Fibroblast of the conjunctiva (primary cell): ENCODE data around the gene SRP68.

Source experiments
- DNase-seq: peaks from one replicate; pipeline ENCODE4 v3.0.0-alpha.2; 2010; ENCODE audit warnings: low read depth

SRP68 gene

DNA sequence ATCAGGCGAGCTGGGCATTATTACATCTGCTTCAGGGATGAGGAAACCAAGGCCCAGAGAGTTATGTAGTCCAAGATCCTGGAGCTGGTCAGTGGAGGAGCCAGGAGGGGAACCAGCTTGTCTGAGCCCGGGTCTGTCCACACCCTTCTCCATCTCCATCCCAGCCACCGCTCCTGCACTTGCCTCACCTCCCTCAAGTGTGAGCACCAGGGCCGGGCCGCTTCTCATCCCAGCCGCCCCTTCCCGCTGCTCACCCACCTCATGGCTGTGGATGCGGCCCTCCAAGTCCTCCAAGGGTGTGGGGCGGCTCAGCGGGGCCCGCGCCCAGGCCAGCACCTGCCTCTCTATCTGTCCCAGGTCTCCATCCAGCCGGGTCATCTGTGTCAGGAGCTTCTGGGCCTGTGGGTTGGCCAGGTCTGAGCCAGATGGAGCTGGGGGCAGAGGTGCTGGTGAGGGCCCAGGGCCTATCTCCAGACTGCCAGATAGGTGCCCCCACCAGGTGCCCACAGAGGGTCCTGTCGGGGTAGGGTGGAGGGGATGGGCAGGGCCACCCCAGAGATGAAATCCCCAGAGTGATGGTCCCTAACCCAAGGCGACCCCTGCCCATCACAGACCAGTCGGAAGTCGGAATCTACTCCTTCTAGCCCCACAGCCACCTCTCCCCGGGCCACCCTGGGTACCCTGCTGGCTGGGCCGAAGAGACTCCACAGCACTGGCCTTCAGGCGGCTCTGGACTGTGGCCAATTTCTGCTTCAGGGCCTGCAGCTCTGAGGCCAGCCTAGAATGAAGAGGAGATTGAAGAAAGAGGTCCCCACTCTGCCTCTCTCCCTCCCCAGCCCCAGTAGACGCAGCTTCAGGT lies 54.6 kb downstream of the SRP68 start:
- DNase-seq: no peak

DNA sequence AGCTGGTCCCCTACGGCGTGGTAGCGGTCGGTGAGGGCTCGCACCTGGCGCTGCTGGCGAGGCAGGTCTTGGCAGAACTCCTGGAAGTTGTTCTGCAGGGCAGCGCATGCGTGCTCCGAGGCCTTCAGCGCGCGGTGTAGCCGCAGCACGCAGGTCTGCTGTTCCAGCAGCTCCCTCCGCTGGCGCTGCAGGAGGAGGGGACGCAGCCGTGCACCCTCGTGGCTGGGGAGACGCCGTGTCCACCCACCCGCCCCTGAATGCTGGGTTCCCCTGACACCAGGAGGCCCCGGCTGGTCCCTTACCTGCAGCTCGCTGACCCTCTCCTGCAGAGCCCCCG lies 57.4 kb downstream of the SRP68 start:
- no peak for DNase-seq

DNA sequence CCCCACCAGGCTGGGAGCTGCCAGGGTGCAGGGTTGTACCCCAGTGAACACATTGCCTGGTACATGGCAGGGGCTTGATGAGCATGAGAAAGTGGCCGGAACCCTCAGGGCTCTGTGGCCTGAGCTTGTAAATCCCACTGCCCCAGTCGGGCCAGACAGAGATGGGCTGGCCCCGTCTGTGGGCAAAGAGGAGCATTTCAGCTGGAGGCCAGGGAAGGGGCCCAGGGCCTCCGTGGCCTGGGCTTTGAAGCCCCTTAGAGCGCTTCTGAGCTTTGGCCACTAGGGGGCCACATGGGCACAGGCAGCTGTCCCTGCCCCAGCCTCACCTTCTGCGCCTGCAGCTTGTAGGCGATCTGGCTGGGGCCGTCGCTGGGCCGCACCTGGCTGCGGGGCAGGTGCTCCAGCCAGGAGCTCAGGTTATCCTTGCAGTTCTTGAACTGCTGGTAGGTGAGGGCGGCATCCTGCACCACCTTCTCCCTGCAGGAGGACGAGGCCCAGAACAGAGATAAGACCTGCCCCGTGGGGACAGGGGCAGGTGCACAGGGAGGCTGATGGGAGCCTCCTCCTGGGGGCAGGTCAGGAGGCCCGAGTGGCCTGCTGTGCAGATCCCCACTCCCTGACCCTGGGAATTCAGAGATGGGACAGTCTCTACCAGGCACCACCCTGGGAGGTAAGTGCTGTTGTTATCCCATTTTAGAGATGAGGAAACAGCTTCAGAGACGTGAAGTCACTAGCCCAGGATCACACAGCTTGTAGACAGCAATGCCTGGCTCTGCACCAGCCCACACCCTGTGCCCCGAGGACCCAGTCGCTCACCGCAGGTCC lies 58.0 kb downstream of the SRP68 start:
- DNase-seq: peak; percentile 45

DNA sequence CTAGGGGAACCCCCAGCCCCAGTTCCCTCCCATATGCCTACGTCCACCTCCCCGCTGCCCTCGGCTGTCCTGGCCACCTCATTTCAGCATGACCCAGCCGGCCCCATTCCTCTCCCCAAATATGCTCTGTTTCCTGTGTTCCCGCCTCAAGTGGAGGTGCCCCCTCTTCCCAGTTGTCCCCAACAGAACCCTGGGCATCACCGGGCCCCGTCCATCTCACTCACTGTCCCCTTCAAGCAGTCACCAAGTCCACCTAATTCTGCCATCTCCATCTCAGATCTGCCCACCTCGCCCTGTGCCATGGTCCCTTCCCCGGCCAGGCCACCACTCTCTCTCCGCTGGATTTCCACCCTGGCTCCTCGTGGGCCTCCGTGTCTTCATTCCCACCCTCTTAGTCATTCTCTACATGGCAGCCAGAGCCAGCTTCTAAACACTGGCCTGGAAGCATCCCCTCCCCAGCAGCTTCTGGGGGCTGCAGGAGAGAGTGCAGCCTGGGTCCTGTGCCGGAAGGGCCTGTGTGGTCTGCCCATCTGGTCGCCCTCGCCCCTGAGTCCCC lies 58.9 kb downstream of the SRP68 start:
- DNase-seq: no peak

DNA sequence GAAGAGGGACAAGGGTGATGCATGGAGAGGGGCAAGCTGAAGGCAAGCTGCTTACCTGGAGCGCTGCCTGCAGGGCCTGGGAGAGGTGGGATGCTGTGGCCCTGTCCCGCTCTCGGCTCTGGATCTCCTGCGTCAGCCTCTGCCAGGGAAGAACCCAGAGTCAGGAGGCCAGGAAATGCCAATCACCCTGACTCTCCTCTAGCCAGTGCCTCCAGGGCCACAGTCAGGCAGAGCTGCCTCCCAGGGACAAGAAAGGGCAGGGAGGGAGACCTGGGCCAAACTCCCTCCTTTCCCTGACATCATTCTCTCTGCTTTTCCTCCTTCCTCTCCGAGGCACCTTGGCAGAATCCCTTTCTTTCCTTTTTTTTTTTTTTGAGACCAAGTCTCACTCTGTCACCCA lies 60.4 kb downstream of the SRP68 start:
- DNase-seq: no peak

DNA sequence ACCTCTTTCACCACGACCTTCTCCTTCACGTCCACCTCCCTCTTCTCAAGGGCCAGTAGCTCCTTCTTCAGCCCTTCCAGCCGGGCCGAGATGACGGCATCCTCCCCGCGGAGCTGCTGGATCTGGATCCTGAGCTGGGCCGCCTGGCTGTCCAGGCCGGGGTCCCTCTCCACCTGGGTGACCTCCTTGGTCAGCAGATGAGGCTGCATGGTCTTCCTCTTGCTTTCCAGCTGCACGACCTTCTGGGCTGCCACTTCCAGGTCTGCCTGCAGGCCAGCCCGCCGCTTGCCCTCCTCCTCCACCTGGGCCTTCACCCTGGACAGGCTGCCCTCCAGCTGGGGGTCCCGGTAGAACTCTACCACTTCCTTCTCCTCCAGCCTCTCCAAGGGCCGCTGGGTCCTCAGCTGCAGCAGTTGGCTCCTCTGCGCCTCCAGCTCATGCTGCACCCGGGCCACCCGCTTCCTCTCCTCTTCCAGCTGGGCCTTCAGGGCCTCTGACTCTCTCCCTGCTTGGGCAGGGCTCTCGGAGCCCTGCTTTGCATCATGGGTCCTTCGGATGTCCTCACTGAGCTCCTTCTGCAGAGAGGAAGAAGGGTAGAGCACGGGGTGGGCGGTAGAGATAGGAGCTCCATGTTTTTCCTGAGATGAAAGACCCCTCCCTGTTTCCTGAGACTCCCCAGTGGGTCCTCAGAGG lies 62.2 kb downstream of the SRP68 start:
- DNase-seq: no peak

DNA sequence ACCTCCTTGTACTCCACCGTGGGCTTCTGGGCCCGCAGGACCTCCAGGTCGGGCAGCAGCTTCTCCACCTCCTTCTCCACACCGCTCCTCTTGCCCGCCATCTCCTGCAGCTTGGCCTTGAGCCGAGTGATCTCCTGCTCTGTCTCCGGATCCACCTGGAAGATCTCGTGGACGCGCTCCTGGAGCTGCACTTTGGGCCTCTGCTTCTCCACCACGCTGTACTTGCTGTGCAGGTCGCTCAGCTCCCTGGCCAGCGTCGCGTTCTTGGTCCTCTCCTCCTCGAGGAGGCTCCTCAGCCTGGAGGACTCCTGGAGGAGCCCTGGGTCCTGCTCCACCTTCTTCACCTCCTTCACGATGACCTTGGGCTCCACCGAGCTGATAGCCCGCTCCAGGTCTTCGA lies 62.9 kb downstream of the SRP68 start:
- DNase-seq: no peak

DNA sequence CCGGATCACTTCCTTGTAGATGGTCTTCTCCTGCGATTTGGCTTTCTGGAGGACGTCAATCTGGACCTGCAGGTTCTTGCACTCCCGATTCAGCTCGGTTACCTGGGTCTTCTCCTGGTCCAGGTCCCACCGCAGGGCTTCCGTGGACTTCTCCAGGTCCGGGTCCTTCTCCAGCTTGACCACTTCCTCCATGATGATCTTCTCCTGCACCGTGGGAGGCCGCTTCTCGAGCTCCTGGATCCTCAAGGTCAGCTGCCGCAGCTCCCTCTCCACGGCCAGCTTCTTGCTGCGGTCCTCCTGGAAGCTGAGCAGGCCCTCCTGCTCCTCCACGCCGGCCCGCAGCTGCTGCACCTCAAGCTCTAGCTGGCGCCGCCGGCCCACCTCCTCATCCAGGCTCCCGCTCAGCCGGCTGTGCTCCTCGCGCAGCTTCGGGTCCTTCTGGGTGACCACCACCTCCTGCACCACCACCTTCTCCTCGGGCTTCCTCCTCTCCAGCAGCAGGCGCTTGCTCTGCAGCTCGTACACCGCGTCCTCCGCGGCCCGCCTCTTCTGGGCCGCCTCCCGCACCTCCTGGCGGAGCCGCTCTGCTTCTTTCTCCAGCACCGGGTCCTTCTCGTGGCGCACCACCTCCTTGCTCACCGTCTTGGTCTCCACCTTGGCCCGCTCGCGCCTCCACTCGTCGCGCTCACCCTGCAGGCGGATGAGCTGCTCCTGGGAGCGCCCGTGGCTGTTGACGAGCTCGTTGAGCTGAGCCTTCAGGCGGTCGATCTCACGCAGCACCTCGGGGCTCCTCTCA lies 63.5 kb downstream of the SRP68 start:
- DNase-seq: no peak

DNA sequence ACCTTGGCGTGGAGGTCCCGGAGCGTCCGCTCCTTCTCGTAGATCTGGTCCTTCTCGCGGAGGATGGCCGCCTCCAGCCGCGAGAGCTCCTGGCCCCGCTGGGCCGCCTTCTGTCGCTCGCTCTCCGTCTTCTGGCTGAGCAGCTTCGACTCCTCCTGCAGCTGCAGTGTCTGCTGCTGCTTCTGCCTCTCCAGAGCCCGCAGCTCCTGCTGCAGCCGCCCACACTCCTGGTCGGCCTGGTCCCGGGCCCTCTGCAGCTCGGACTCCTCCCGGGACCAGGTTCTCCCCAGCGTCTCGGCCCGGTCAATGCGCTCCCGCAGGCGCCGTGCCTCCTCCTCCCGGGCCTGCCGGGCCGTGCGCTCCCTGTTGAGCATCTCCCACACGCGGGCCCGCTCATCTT lies 64.1 kb downstream of the SRP68 start:
- no peak for DNase-seq

DNA sequence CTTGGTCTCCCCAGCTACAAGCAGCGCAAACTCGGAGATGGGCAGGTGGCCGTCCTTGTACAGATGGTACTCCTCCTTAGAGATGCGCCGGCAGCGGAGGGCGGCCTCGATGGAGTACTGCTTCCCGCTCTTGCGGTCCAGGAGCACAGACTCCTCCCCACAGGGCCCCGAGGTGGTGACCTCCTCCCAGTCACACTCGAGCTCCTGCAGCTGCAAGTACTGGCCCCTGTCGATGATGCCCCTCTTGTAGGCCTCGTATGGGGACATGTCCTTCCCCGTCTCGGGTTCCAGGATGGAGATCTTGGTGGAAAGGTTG lies 64.5 kb downstream of the SRP68 start:
- DNase-seq: no peak

DNA sequence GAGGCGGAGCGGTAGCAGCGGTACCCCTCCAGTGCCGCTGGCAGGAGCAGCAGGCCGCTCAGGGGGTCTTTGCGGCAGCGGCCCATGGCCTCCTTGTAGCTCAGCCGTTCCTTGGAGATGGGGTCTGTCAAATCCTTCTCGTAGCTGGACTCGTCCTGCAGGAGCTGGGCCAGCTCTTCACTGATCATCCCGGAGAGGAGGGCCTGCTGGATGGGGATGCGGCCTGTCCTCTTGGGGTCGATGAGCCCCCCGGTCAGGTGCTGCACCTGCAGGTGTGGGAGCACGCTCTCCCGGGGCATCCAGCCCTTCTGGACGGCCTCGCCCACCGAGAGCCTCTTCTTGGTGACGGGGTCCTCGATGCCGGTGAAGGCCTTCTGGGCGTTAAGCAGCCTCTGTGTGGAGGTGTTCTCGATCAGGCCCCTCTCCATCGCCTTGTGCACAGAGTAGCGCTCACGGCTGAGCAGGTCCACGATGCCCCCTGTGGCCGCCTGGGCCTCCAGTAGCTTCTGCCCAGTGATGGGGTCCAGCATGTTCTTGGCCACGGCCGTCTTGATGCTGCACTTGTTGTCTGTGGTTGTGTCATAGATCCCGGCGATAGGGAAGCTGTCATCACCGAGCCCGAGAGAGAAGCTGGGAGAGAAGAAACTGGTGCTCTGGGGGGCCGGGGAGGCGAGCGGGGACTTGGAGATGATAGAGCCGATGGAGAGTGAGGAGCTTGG lies 65.0 kb downstream of the SRP68 start:
- no peak for DNase-seq

DNA sequence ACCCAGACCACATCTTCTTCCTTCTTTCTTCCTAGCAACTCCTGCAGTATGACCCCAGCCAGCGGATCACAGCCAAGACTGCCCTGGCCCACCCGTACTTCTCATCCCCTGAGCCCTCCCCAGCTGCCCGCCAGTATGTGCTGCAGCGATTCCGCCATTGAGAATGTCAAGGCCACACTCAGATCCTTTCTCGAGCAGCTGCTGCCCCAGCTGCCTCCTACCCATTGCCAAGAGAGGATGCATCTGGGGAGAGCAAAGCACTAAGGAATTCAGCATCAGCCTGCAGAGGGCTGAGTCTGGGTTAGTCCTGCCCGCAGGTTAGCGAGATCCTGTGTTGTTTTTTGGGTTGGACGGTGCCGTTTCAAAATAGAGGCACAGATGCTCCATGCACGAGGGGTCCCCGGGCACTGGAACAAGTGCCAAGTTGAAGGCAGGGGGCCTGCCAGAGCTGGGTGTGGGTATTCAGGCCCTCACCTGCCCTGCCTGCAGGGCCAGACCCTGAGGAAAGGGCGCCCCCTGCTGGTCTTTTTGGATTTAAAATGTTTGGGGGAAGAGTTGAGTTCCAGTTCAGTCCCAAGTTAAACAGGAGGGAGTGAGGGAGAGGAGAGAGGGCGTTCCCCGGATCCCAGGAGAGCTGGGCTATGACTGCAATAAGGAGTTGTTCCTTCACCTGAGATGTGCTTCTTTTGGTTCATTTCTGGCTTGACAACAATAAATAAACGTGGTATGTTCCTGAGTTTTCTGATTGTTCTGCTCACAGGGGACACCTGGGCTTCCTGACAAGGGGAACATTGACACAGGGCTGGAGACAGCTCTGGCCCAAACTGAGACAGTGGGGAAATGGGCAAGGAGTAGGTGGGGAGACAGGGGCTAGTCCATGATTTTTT lies 66.8 kb downstream of the SRP68 start:
- peak; percentile 49 for DNase-seq

DNA sequence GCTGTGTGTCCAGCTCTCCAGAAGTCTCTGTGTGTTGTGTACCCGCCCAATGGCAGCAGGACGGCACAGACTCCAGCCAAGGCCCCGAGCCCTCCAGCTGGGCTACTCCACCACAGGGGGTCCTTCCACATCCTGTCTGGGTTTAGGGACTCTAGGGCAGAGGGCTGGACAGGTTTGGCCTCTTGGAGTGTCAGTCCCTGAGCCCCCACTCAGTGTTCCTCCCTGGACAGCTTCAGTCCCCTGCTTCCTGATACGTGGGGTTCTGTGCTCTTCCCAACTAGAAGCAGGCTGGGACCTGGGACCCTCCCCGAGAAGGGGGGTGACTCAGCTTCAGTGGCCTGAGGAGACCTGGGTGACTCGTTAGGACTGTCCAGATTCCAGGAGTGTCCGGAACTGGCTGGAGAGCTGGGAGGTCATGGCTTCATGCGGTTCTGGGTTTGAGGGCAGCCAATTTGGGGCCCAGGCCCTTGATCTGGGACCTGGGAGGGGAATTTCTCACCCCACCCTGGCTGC lies 67.5 kb downstream of the SRP68 start:
- DNase-seq: peak; percentile 38

DNA sequence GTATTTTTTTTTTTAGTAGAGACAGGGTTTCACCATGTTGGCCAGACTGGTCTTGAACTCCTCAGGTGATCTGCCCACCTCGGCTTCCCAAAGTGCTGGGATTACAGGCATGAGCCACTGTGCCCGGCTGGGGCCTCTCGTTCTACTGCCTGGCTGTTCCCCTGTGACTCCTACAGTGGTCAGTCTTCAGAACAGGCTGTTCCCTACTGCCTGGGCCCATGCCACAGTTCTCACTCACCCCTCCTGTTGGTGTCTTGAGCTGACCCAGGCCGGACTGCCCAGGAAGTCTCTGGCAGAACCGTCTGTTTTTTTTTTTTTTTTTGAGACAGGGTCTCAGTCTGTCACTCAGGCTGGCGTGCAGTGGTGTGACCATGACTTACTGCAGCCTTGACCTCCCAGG lies 68.4 kb downstream of the SRP68 start:
- DNase-seq: no peak

DNA sequence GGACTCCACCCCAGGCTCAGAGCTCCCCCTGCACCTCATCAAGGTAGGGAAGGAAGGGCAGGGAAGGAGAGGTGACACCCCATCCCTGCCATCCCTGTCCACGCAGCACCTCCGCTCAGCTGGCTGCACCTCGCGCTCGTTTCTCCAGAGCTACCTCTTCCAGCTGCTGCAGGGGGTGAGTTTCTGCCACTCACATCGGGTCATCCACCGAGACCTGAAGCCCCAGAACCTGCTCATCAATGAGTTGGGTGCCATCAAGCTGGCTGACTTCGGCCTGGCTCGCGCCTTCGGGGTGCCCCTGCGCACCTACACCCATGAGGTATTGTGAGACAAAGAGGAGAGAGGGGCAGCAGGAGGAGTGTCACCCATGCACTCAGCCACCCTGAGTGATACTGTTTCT lies 70.2 kb downstream of the SRP68 start:
- no peak for DNase-seq

DNA sequence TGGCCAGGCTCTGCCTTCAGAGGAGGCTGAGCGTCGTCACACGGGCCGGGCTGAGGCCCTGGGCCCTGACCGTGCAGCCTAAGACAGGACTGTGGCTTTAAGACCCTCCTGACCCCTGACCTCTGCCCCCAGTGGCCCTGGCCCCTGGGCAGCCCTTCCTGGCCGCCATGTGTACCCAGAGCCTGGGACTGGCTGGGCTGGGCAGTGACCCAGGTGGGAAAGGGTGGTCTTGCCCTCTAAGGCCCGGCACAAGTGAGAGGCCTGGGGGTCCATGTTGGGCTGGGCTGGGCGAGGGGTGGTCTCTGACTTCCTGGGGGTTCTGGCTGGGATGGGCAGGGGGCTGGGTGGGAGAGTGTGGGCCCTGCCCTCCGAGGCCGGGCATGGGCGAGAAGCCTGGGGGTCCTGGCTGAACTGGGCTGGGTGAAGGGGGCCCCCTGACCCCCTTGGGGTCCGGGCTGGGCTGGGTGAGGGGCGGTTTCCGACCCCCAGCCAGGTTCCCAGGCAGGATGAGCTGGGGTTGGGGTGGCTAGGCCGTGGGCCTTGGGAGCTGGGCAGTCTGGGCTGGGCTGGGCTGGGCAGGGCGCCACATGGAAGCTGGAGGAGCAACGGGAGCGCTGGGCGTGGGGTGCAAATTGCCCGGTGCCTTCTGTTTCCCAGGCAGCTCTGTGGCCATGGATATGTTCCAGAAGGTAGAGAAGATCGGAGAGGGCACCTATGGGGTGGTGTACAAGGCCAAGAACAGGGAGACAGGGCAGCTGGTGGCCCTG lies 71.4 kb downstream of the SRP68 start, which contains the start of gene CDK3:
Gene CDK3 (plus strand): TSS at position 101 of the 767 bp plus-strand sequence. CDS start 571 bp downstream, at position 672.
- no peak for DNase-seq

DNA sequence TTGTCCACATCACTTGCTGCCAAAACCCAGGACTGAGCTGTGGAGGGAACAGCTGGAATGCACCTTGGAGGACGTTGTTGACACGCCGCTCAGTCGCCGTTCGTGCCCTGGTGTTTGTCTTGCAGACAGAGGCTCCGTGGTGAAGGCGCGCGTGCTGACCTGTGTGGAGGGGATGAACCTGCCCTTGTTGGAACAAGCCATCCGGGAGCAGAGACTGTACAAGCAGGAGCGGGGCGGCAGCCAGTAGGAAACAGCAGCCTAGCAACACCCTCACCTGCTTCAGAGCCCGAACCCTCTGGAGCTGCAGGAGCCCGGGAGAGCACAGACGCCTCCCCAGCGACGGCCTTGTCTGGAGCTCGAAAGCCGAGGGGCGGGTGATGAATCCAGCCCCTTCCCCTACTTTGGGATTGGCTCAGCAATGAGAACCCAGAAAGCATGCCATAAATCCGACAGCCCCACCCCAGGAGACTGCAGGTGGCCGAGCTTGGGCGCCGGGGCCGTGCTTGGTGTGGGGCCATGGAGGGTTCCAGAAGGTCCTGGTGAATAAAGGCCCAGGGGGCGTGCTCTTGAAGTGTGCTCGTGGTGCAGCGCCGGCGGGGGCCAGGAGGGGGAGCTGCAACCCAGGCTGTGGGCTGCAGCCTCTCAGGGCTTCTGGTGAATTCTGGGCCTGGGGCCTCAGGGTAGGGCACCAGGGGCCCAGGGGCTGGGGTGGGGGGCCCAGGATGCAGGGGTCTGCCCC lies 72.1 kb downstream of the SRP68 start:
- no peak for DNase-seq

DNA sequence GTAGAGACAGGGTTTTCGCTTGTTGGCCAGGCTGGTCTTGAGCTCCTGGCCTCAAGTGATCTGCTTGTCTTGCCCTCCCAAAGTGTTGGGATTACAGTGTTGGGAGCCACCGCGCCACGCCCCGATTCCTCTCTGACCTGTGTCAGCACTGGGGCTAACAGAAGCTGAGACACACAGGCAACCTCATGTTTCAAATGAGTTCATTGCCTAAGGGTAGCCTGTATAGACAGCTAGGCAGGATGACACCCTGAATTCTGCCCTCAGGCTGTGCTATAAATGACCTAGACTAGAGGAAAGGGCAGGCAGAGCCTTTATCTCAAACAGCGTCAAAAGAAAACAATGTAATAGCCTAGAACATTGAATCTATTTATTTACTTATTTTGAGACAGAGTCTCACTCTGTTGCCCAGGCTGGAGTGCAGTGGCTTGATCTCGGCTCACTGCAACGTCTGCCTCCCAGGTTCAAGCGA lies 74.0 kb downstream of the SRP68 start:
- no peak for DNase-seq
